Thoracic aorta (tissue), 2 donors: ENCODE measurements around the gene CDKAL1. TPM values are rescaled to one million over a fixed set of nuclear protein-coding genes. Genes with fewer than 3 reads are reported as not detected.

Source experiments
- ATAC-seq: fragments of 150-250 bp; one replicate; pipeline ENCODE4 v1.8.0; 2017; ENCODE audit warnings: low read depth; ENCODE audit not compliant: insufficient number of reproducible peaks, low FRiP score
- DNase-seq: peaks from one replicate; pipeline ENCODE4 v3.0.0-alpha.2; 2020; ENCODE audit warnings: low spot score
- H3K27ac ChIP-seq, 2 donors: fragments of 200-600 bp; sonication (generic); 1 replicate in 1 of 2; 2 replicates in 1 of 2; pipeline ENCODE4 v1.5.1; 2016; ENCODE audit warnings: mild to moderate bottlenecking in 2 of 2, moderate library complexity in 2 of 2
- H3K27me3 ChIP-seq: fragments of 200-600 bp; sonication (generic); replicated peaks from 2 replicates; pipeline ENCODE4 v1.6.0; 2016; ENCODE audit warnings: mild to moderate bottlenecking; ENCODE audit not compliant: insufficient read depth
- H3K36me3 ChIP-seq: fragments of 200-600 bp; sonication (generic); one replicate; pipeline ENCODE4 v1.5.1; 2016
- H3K4me1 ChIP-seq, 2 donors: fragments of 200-600 bp; sonication (generic); 1 replicate in 1 of 2; 2 replicates in 1 of 2; pipeline versions ENCODE4 v1.5.1 to v1.6.0; 2016; ENCODE audit warnings: low read depth in 2 of 2, mild to moderate bottlenecking in 1 of 2; ENCODE audit not compliant: control insufficient read depth in 1 of 2
- H3K4me3 ChIP-seq: fragments of 200-600 bp; sonication (generic); 2 replicates; pipeline ENCODE4 v1.5.1; 2016; ENCODE audit warnings: mild to moderate bottlenecking
- H3K9me3 ChIP-seq: fragments of 200-600 bp; sonication (generic); 2 replicates; pipeline ENCODE4 v1.5.1; 2016
- CTCF ChIP-seq: fragments of 200-600 bp; sonication (generic); IDR thresholded peaks from one replicate; pipeline ENCODE4 v1.5.1; 2019; ENCODE audit warnings: antibody characterized with exemption
- total RNA-seq, 2 donors: library from RNA; depleted of rRNA; stranded (reverse); fragments of >200 nt; gene quantifications; one replicate each; pipeline versions ENCODE4 v1.1.0 to v1.2.3, GENCODE V29; 2016

The CDKAL1 gene
- total RNA-seq, 2 donors from 2014 or later, result 8.5 to 14.6 TPM

- TF ChIP-seq CTCF, result no peak
- no peak overlapping the region for H3K27ac ChIP-seq
- ATAC-seq, result no peak
- no peak overlapping the region for H3K4me3 ChIP-seq
- H3K36me3 ChIP-seq, result no peaks in the 10 kb centered on the region
- H3K9me3 ChIP-seq, result no peaks in the 10 kb centered on the region
- no peaks in the 10 kb centered on the region for H3K27me3 ChIP-seq
- DNase-seq, result no peak
- peaks cover 0 to 8% of the 10 kb centered on the region in 2 donors for H3K4me1 ChIP-seq
Measured at GRCh38 chr6:20707870-20708269, 173.6 kb downstream of the CDKAL1 start.

GRCh38 chr6:20708367-20709124 lies 174.3 kb downstream of the CDKAL1 start:
- no peak for TF ChIP-seq CTCF
- H3K36me3 ChIP-seq, result no peaks in the 10 kb centered on the region
- H3K27me3 ChIP-seq, result no peaks in the 10 kb centered on the region
- H3K9me3 ChIP-seq, result no peaks in the 10 kb centered on the region
- DNase-seq (no peak), ATAC-seq (no peak)
- no peak overlapping the region for H3K4me3 ChIP-seq
- peaks cover 0 to 8% of the 10 kb centered on the region in 2 donors for H3K4me1 ChIP-seq
- no peak overlapping the region for H3K27ac ChIP-seq

- no peaks in the 10 kb centered on the region for H3K9me3 ChIP-seq
- ATAC-seq, result no peak
- no peak overlapping the region for H3K27ac ChIP-seq
- no peak for TF ChIP-seq CTCF
- no peak overlapping the region for H3K4me3 ChIP-seq
- peaks cover 0 to 8% of the 10 kb centered on the region in 2 donors for H3K4me1 ChIP-seq
- DNase-seq, result no peak
- no peaks in the 10 kb centered on the region for H3K36me3 ChIP-seq
- H3K27me3 ChIP-seq, result no peaks in the 10 kb centered on the region
Measured at GRCh38 chr6:20709451-20709850, 175.2 kb downstream of the CDKAL1 start.

GRCh38 chr6:20710341-20710740 lies 176.1 kb downstream of the CDKAL1 start:
- Histone ChIP-seq H3K27me3 (no peaks in the 10 kb centered on the region), H3K4me3 (no peak overlapping the region), H3K9me3 (no peaks in the 10 kb centered on the region), H3K4me1 (peaks cover 0 to 8% of the 10 kb centered on the region in 2 donors), H3K27ac (no peak overlapping the region), H3K36me3 (no peaks in the 10 kb centered on the region)
- TF ChIP-seq CTCF, result no peak
- ATAC-seq, result no peak
- DNase-seq, result no peak

GRCh38 chr6:20711518-20711917 lies 177.3 kb downstream of the CDKAL1 start:
- no peak for DNase-seq
- no peak overlapping the region for H3K4me3 ChIP-seq
- H3K9me3 ChIP-seq, result no peaks in the 10 kb centered on the region
- H3K27ac ChIP-seq, result no peak overlapping the region
- H3K4me1 ChIP-seq, result peaks cover 0 to 8% of the 10 kb centered on the region in 2 donors
- TF ChIP-seq CTCF, result no peak
- no peak for ATAC-seq
- no peaks in the 10 kb centered on the region for H3K27me3 ChIP-seq
- H3K36me3 ChIP-seq, result no peaks in the 10 kb centered on the region
